Endothelial cell of umbilical vein (primary cell): Measurements from ENCODE around the gene WDR11.
"Not testable (repeated sequence)": the region's sequence is repeated elsewhere in the genome, so short reads cannot be mapped to it uniquely, and the experiment has no call there.

Experiments
- EZH2 ChIP-seq: IDR thresholded peaks from 2 replicates; pipeline ENCODE4 v1.6.1; 2012; ENCODE audit warnings: borderline replicate concordance, low read depth, mild to moderate bottlenecking, moderate library complexity, low read length, inconsistent platforms; ENCODE audit not compliant: severe bottlenecking
- MYC ChIP-seq: IDR thresholded peaks from one replicate; pipeline ENCODE4 v1.6.1; 2011; ENCODE audit warnings: mild to moderate bottlenecking, low read depth, low read length
- POLR2A ChIP-seq: IDR thresholded peaks from 2 replicates; pipeline ENCODE4 v1.6.1; 2012; ENCODE audit warnings: low read depth, mild to moderate bottlenecking, control low read depth, low read length
- TF ChIP-seq, protein P1 (sequence below), 2 donors: IDR thresholded peaks; 1 replicate in 1 of 2; 2 replicates in 1 of 2; pipeline ENCODE4 v1.5.1; 2011; ENCODE audit warnings: low read length in 2 of 2, mild to moderate bottlenecking in 2 of 2, moderate library complexity in 2 of 2, control low read depth in 1 of 2, inconsistent platforms in 1 of 2, low read depth in 1 of 2; ENCODE audit not compliant: insufficient read depth in 1 of 2; ENCODE audit errors: extremely low read depth in 1 of 2
- TF ChIP-seq, protein P2 (sequence below): IDR thresholded peaks from 2 replicates; pipeline ENCODE4 v1.6.1; 2011; ENCODE audit not compliant: insufficient read depth, insufficient read length

DNA sequence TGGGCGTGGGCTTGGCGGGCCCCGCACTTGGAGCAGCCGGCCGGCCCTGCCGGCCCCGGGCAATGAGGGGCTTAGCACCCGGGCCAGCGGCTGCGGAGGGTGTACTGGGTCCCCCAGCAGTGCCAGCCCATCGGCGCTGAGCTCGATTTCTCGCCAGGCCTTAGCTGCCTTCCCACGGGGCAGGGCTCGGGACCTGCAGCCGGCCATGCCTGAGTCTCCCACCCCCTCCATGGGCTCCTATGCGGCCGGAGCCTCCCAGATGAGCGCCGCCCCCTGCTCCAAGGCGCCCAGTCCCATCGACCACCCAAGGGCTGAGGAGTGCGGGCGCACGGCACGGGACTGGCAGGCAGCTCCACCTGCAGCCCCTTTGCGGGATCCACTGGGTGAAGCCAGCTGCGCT, 72.7 kb downstream of the WDR11 start:
- TF ChIP-seq, protein P1, sequence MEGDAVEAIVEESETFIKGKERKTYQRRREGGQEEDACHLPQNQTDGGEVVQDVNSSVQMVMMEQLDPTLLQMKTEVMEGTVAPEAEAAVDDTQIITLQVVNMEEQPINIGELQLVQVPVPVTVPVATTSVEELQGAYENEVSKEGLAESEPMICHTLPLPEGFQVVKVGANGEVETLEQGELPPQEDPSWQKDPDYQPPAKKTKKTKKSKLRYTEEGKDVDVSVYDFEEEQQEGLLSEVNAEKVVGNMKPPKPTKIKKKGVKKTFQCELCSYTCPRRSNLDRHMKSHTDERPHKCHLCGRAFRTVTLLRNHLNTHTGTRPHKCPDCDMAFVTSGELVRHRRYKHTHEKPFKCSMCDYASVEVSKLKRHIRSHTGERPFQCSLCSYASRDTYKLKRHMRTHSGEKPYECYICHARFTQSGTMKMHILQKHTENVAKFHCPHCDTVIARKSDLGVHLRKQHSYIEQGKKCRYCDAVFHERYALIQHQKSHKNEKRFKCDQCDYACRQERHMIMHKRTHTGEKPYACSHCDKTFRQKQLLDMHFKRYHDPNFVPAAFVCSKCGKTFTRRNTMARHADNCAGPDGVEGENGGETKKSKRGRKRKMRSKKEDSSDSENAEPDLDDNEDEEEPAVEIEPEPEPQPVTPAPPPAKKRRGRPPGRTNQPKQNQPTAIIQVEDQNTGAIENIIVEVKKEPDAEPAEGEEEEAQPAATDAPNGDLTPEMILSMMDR (IDR thresholded peaks at IDR 0.05; ENCODE audit: extremely low read depth in 1 of 2, insufficient read depth in 1 of 2, low read depth in 1 of 2, low read length in 2 of 2): not testable (repeated sequence)
- TF ChIP-seq MYC, EZH2, POLR2A: not testable (repeated sequence)
- TF ChIP-seq, protein P2, sequence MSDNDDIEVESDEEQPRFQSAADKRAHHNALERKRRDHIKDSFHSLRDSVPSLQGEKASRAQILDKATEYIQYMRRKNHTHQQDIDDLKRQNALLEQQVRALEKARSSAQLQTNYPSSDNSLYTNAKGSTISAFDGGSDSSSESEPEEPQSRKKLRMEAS: not testable (repeated sequence)
